Stimulated activated CD4-positive, alpha-beta T cell treated with anti-CD3 and anti-CD28 coated beads, Interleukin-2, amount 100 ng/mL, for 48 hours (primary cell): ENCODE results near the gene ATF6.

Source experiments
- DNase-seq, 2 donors: peaks; one replicate each; pipeline ENCODE4 v3.0.0-alpha.2; 2020

ATF6 gene

DNA sequence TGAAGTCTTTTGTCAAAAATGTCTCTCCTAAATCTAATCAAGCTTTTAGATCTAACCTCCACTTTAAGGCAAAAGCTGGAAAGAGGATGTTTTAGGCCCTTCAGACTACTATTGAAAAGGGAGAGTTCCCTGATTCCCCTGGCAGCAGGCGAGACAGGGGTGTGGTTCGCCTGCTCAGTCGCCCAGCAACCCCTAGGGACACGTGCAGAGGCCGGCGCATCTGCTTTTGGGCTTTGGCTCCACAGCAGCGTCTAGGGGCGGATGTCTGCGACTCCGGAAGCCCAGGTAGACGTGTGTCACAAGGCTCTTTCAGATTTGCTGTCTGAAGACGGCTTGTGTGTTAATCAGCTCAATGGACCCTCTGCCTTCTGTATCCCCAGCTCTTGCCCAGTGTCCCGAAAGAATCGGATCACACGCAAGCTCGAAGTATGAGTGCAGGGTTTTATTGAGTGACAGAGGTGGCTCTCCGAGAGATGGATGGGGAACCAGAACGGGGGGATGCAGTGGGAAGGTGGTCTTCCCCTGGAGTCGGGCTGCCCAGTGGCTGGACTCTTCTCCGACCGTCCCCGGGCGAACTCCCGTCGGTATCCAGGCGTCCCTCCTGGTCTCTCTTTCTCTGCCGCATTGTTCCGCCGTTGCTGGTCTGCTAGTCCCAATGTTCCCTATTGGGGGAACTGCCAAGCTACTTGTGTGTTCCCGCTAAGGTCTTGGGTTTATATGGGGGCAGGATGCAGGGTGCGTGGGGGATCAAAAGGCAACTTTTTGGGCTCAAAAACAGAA, 212.1 kb downstream of the ATF6 start:
- DNase-seq = no peak

DNA sequence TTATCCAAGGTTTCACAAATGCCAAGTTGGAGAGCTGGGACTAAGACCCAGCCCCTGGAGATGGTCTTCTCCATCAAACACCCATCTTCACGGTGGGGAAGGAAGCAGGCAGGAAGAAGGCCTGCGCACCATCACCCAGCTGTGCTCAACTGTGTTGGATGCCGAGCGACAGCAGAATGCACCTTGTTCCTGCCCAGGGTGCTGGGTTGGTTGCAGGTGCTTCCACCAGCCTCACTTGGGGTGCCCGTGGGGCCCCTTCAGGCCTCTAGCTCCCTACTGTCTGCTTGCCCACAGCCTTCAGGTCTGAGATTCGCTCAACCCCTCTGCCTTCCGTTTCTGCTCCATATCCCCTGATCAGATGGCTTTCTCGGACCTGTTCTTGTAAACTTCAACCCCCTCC, 215.0 kb downstream of the ATF6 start:
- no peak for DNase-seq

DNA sequence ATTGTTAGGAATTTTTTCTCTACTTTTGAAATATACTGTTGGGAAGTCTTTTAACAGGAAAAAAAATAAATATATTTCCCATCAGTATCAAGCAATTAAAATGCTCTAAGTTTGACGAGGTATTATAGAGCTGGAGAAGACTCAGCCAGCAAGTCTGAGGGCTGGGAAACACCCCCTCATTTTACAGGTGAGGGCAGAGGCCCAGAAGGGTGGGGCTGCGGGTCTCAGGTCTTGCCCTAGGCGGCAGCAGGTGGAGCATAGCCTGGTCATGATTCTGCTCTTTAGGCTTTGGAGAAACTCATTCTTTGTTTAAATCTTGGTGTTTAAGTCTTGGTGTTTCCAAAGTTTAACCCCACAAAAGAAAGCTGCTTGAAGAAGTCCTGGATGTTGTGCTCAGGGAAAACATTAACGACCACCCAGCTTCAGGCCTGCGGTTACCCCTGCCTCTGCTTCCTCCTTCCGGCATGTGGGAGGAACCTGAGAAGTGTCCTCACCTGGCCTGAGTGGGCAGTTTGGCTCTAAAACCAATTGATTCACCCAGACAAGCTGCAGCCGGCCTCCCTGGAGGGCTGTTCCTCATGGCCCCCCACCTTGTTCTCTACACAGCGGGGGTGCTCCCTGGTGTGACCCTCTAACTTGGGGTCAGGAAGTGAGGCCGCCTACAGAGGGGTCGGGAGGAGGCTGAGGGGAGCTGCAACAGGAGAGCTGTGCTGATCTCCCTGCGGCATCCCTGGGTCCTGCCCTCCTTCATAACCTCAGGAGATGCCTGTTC, 215.8 kb downstream of the ATF6 start:
- no peak for DNase-seq

DNA sequence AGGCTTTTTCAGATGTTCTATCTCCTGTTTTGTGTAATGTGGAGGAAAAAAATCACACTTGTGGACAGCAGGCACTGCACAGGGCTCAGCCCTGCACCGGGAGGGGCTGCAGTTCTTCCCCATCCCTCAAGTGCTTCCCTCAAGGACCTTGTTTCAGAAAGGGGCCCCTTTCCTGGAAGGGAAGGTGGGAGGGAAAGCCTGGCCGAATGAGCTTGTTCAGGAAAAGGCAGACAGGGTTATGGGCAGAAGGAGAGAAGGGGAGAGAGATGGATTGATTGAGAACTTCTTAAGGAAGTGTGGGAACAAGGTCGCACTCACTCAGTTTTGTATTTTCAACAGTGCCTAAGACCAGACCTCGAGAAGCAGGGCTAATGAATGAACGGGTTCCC, 216.4 kb downstream of the ATF6 start:
- DNase-seq = no peak

DNA sequence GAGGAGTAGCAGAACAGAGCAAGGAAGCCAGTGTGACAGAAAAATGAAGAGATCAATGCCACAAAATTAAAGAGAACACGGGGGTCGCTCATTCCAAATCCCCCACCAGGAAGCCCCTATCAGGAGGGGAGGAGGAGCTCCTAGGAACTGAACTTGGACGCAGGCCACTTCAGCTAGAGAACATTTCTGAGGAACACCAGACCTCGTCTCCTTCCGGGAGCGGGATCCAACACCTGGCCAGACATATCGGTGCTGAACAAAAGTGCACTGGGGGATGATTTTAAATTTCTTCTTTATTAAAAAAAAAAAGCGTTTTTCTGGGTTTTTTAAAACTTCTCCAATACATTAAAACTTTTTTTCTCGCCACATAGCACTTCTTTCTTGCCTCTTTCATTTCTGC, 216.8 kb downstream of the ATF6 start:
- DNase-seq = no peak

DNA sequence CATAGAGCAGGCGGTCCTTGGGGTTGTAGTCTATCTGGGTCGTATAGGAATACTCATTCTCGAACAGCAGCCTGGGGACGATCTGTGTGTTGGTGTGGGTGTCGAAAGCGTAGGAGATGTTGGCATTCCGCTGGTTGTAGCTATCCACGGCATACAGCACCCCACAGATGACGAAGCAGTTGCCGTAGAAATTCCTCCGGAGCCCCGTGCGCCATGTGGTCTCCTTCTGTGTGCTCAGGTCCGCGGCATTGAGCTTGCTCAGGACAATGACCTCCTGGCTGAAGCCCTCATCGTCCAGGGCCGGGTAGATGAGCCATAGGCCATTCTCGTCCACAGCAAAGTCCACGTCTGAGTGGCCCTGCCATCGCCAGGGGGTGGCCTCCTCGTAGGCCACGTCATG, 217.6 kb downstream of the ATF6 start:
- DNase-seq = no peak

DNA sequence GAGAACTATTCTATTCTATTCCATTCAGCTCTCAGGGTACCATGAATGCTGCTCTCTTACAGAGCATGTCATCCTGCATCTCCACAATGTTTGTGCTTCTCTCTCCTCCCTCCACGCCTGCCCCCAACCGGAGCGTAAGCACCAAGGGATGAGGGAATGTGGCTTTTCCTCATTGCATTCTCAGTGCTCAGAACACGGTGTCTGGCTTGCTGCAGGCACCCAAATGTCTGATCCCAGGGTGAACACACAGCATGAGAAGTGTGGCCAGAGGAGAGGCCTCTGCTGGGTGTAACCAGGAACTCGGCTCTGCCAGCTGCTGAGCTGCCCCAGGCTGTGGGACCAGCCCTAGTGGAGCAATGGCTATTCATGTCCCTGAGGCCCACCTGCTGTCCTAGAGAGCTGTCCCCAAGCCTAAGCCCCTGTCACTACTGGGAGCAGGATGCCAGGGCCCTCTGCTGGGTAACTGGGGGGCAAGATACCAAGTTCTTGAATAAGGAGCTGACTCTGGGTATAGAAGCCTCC, 219.2 kb downstream of the ATF6 start:
- no peak for DNase-seq

DNA sequence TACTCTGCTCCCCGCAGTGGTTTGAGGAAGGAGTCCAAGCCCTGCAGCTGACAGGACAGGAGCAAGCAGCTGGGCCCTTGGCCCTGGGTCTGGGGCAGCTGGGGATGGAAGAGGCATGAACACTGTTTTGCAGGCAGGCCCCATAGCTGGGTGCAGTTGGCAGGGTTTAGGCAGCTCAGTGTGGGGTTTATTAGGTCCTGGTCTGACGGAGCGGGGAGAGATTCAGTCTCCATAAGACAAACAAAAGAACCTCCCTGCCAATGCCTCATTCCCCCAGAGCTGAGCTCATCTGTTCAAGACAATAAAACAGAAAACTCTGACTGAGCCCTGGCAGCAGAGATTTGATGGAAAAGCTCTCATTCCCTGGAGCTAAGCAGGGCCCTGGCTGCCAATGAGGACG, 220.2 kb downstream of the ATF6 start:
- no peak for DNase-seq

DNA sequence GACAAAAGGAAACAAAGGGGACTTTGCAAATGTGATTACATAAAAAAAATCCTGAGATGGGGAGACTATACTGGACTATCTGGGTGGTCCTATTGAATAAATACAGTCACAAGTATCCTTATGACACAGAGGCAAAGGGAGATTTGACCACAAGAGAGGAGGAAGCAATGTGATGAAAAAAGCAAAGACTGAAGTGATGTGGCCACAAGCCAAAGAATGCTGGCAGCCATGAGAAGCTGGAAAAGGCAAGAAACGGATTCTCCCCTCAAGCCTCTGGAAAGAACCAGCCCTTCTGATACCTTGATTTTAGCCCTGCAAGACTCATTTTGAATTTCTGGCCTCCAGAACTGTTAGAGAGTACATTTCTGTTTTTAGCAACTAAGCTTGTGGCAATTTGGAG, 221.2 kb downstream of the ATF6 start:
- no peak for DNase-seq

DNA sequence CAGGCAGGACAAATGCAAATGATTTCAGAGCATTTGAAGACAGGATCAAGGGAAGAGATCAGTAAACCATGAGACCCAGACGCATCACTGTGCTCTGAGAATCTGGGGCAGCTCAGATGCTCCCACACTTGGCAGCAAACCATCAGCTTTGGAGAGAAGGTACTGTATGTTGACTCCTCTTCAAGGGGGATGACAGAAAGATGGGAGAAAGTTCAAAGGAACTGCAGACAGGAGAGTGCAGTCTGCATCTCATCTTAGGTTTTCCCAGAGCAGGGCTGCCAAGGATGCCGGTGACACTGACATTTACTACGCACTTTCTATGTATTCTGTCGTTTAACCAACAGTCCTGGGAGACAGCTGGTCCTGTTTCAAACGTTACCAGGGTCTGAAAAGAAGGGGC, 221.8 kb downstream of the ATF6 start:
- DNase-seq = no peak

DNA sequence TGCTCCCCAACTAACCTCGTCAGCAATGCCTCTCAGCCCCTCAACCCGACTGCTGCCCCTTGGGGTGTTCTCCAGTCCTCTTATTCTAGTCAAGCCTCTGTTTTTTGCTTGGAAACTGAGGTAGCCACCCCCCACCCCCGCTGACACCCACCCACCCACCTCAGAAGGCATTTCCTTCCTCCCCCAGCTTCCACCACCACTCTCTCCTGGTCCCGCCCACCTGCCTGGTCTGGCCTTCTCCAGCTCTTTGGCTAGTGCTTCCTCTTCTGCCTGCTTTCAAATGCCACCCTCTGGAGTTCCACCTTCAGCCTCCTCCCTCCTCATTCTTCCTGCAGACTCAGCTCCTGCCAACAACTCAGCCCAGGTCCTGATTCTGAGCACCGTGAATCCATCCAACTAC, 222.3 kb downstream of the ATF6 start:
- DNase-seq = no peak

DNA sequence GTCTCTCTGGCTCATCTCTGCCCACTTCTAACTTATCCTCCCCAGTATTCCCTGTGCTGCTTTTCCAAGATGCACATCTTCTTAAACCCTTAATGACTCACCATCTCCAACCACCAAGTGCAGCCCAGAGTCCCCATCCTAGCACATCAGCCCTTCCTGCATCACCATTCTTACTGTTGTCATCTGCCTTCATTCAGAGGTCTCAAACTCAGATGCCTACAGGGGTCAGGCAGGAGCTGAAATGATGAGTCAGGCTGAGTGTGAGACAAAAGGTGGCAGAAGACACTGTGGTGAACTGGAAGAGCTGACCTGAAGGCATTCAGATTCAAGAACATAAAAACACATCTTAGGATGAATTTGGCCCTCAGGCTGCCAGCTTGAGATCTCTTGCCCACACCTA, 223.0 kb downstream of the ATF6 start:
- DNase-seq = no peak

DNA sequence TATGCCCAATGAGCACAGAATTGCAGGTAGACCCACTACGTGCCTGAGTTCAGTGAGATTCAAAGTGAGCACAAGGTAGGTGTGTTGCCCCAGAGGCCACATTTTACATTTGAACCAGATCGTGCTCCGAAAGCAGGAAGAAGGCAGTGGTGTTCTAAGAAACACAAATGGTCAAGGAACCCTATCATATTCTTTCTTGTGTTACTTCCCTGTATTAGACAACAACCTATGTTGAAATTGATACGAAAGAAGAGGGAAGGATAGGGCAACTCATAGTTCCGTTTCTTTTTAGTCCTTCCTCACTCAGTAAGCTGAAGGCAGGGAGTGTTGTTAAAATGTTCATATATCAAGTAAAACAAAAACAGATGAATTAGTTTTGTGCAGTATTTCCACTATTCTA, 223.7 kb downstream of the ATF6 start:
- no peak for DNase-seq

DNA sequence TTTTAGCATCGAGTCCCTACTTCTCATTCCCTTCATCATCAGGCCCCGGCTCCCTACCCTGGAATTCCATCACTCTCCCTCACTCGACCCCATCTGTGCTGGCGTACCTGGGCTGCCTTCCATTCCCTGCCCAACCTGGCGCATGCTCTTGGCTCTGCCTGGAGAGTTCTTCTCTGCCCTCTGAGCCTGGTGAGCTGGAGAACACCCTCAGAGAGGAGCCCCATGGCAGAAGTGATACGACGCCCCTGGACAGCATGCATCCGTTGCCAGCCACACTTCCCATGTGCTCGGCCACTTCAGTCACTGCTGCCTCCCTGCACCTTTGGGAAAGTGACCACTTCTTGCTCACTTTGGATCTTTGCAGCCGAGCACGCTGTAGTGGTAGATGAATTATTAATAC, 227.5 kb downstream of the ATF6 start:
- DNase-seq = no peak

DNA sequence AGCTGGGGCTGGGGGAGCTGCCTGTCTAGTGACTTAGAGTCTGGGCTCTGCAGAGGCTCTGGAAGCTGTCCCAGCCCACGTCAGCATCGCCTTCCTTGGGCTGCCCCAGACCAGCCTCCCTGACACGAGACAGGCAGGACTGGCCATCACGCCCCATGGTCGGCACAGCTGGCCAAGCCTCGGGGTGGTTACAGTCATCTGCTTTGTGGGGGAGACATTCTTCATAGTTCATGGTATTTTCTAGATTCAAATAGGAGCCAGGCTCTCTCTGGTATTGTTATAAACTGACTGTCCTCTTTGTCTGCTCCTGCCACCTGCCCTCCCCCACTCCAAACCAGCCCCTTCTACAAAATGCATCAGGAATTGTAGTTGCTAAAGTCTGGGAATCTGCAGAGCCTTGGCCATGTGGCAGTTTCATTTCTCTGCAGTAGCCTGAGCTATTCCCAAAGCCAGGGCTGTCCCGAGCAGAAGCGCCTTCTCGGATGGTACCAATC, 228.1 kb downstream of the ATF6 start:
- no peak for DNase-seq

DNA sequence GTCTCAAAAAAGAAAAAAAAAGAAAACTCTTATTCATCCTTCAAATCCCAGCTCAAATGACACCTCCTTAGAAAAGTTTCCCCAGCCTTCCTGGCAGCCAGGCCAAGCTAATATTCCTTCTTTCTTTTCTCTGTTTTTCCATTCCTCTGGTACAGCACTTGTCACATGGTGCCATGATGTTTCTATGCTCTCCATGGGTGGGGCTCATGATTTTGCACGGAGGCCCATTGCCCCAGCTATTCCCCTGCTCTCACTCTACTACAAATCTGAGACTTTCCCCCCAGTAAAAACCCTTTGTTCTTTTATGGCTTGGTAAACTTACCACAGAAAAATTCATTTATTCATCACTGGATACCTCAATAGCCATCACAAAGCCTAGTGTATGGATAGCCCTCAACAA, 231.0 kb downstream of the ATF6 start:
- no peak for DNase-seq

DNA sequence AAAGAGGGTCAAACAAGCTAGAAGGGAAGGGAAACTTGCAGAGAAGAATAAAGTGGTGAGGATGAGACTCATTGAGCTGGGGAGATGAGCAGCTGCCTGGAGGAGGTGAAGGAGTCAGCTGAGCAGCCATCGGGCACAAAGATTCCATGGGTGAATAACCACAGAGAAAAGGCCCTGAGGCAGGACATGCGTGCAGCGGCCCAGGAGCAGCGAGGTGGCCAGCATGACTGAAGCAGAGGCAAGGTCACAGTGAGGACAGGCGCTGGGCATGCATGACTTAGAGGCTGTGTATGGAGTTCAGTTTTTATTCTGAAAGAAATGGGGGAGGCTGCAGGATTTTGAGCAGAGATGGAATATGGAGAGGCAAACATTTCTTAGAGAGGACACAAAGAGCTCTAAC, 232.7 kb downstream of the ATF6 start:
- no peak for DNase-seq

DNA sequence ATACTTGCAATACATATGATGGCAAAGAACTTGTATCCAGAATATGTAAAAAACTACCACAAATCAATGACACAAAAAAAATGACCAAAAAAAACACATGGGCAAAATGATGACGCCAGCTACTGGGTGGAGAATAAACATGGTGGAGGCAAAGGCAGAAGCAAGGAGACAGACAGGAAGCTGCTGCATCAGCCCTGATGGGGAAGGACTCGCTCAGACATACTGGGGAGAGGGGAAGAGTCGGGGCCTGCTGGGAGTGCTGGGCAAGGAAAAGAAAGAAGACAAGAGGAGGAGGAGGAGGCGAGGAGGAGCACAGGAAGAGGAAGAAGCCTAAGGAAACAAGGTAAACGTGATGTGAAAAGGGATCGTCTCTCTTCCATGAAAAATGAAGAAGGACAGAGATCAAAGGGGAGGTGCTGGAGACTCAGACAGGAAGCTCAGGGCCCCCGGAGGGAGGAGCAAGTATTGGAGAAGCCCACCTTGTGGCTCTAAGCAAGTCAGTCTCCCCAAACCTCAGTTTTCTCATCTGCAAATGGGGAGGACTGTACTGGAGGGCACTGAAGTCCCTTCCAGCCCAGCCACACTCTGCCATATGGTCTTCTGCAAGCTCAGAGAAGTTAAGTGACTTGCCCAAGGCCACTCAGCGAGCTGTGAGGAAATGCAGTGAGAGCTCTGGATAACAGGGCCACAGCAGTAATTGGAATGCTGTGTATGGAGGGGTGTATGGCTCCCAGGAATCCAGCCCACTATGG, 233.4 kb downstream of the ATF6 start:
- no peak for DNase-seq

DNA sequence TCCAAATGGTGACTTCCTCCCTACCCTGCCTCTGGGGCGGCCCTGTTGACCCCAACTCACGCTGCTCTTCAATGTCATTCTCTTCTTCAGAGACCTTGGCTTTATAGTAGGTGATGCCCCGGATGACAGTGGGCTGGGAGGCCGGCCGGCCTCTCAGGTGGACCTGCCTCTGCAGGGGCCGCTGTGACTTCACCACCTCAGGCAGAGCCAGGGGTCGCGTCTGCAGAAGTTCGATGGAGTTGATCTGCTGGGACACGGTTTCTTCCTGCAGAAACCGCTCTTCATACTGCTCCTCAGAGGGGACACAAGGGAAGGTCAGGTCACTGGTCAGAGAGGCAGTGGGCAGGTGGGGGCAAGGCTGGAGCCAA, 233.9 kb downstream of the ATF6 start:
- DNase-seq = no peak

DNA sequence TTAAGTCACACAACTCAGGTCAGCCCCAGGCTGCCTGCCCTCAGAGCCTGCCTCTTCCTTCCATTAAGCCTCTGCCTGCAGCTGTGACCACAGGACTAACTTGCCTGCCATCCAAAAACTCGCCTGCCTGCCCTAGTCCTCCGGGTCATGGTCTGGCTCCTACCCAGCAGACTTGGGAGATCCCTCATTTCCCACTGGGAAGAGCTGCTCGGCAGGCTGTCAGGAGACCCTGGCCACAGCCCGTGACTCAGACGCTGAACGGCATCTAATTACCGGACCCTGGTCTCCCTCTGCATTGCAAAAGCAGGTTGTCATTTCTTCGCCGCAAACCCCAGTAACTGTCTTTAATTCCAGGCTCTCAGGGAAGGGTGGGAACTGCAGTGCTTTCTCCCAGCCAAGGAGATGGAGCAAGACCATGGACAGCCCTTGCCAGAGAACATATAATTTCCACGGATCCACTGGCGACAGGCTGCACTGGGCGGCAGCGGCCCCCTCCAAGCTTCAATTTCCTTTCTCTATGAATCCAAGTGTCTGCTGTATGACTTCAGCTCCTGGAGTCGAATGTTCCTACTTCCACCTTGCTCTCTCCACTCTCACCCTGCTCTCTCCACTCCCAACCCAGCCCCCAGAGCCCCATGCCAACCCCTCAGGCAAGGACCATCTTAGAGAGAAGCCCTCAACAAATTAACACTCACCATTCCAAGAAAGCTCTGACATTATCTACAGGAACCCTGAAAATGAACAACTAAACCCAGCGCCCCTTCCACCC, 237.1 kb downstream of the ATF6 start:
- DNase-seq = no peak

DNA sequence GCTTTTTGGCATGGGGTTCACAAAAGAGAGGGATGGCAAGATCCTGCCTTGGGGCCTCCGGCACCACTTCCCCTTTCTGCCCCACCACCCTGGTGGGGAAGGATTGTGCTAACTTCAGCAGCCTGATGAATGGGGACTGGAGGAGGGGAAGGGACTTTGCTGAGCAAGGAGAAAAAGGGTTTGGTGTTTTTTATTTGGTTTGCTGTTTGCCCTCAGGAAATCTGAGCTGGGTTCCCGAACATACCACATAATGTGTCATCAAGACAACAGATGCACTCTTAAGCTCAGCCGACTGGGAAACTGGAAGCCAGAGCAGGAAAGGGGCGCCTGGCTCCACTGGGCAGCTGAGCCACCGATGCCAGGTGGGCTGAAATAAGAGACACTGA, 237.7 kb downstream of the ATF6 start:
- no peak for DNase-seq

DNA sequence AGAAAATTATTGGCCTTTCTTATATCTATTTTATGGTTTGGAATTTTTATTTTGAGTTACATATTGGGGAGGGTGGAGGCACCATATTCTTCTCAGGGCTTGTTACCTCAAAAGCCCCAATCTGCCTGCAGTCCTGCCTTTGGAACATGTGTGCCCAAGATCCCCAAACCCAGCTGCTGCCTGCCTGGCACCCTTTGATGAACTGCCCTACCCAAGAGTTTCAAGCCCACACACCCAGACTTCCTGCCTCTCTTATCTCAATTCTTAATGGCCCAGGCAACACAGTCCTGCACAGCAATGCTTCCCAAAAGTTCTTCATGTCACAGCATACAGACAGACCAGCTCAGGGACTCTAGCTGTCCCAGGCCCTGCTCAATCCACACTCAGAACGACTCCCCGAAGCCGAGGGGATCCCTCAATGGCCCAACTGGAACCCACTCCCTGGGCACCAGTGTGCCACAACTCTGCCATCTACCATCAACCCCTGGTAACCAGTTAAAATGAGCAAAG, 238.4 kb downstream of the ATF6 start:
- DNase-seq = no peak

DNA sequence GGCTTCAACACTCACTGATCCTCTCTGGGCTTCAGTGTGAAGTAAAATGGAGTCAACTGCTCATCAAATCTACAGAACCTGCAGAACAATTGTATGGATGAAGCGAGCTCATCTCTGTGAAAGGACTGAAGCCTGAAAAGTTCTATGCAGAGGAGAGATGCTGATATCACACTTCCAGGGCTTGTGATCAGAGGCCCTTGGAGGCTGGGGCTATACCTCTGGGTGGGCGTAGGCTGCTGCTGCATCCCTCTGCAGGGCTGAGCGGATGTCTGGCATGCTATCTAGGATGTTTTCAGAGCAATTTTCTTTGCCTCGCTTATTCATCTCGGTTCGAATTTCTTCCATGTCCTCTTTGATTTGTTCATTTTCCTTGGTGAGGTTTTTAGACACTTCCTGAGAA, 240.0 kb downstream of the ATF6 start:
- DNase-seq = no peak
